H9 (cell line): ENCODE data around the gene MTCP1. TPM values are rescaled to one million over a fixed set of nuclear protein-coding genes. Genes with fewer than 3 reads are reported as not detected.

Experiments
- DNase-seq: peaks from one replicate; pipeline ENCODE4 v3.0.0-alpha.2; 2017
- H2AFZ ChIP-seq: one replicate; pipeline ENCODE4 v1.6.1; 2013; ENCODE audit warnings: mild to moderate bottlenecking, low read length, control low read depth, moderate library complexity
- H2AK5ac ChIP-seq: 2 replicates; pipeline ENCODE4 v1.6.1; 2013; ENCODE audit warnings: low read length, control low read depth, mixed read lengths; ENCODE audit not compliant: insufficient read length
- H2BK120ac ChIP-seq: one replicate; pipeline ENCODE4 v1.6.1; 2013; ENCODE audit warnings: low read depth, mild to moderate bottlenecking, low read length, control low read depth, inconsistent platforms; ENCODE audit not compliant: poor library complexity, severe bottlenecking
- H2BK12ac ChIP-seq: 2 replicates; pipeline ENCODE4 v1.6.1; 2013; ENCODE audit warnings: low read length, control low read depth, mixed read lengths, low read depth; ENCODE audit not compliant: insufficient read length
- H2BK15ac ChIP-seq: 2 replicates; pipeline ENCODE4 v1.6.1; 2013; ENCODE audit warnings: low read depth, low read length, control low read depth
- H2BK20ac ChIP-seq: one replicate; pipeline ENCODE4 v1.6.1; 2013; ENCODE audit warnings: low read depth, mild to moderate bottlenecking, low read length, control low read depth, inconsistent platforms; ENCODE audit not compliant: poor library complexity, severe bottlenecking
- H2BK5ac ChIP-seq: 2 replicates; pipeline ENCODE4 v1.6.1; 2013; ENCODE audit warnings: low read length, control low read depth, mixed read lengths; ENCODE audit not compliant: insufficient read length
- H3K14ac ChIP-seq: 2 replicates; pipeline ENCODE4 v1.6.1; 2013; ENCODE audit warnings: low read length, control low read depth; ENCODE audit not compliant: insufficient read depth
- H3K18ac ChIP-seq: 2 replicates; pipeline ENCODE4 v1.6.1; 2013; ENCODE audit warnings: low read depth, mild to moderate bottlenecking, mixed read lengths, low read length, control low read depth; ENCODE audit not compliant: insufficient read length
- H3K23ac ChIP-seq: 2 replicates; pipeline ENCODE4 v1.6.1; 2013; ENCODE audit warnings: low read length, control low read depth, mixed read lengths, low read depth; ENCODE audit not compliant: insufficient read length
- H3K23me2 ChIP-seq: 2 replicates; pipeline ENCODE4 v1.6.1; 2013; ENCODE audit warnings: low read depth, mild to moderate bottlenecking, mixed read lengths, low read length, control low read depth; ENCODE audit not compliant: insufficient read length, poor library complexity, severe bottlenecking
- H3K27ac ChIP-seq: 2 replicates; pipeline ENCODE4 v1.5.1; 2013; ENCODE audit warnings: low read length, control low read depth, mixed read lengths, low read depth; ENCODE audit not compliant: insufficient read length
- H3K27me3 ChIP-seq: 2 replicates; pipeline ENCODE4 v1.6.1; 2013; ENCODE audit warnings: low read length, control low read depth, inconsistent platforms; ENCODE audit not compliant: insufficient read depth
- H3K4ac ChIP-seq: 2 replicates; pipeline ENCODE4 v1.6.1; 2013; ENCODE audit warnings: low read depth, mild to moderate bottlenecking, control low read depth, inconsistent platforms, low read length, moderate library complexity
- H3K4me1 ChIP-seq: 2 replicates; pipeline ENCODE4 v1.6.1; 2013; ENCODE audit warnings: low read length, control low read depth, inconsistent platforms; ENCODE audit not compliant: insufficient read depth
- H3K4me2 ChIP-seq: 2 replicates; pipeline ENCODE4 v1.6.1; 2013; ENCODE audit warnings: low read length, control low read depth, mixed read lengths; ENCODE audit not compliant: insufficient read length, insufficient read depth
- H3K56ac ChIP-seq: 2 replicates; pipeline ENCODE4 v1.6.1; 2013; ENCODE audit warnings: low read depth, mild to moderate bottlenecking, mixed read lengths, low read length, control low read depth; ENCODE audit not compliant: insufficient read length
- H3K79me1 ChIP-seq: 2 replicates; pipeline ENCODE4 v1.6.1; 2013; ENCODE audit warnings: low read depth, mild to moderate bottlenecking, moderate library complexity, low read length, control low read depth, inconsistent platforms; ENCODE audit not compliant: insufficient read depth, poor library complexity, severe bottlenecking
- H3K79me2 ChIP-seq: 2 replicates; pipeline ENCODE4 v1.6.1; 2013; ENCODE audit warnings: low read length, control low read depth, inconsistent platforms; ENCODE audit not compliant: insufficient read depth
- H3K9ac ChIP-seq: 2 replicates; pipeline ENCODE4 v1.6.1; 2013; ENCODE audit warnings: low read length, control low read depth, mixed read lengths; ENCODE audit not compliant: insufficient read length; ENCODE audit errors: extremely low read depth
- H3K9me3 ChIP-seq: one replicate; pipeline ENCODE4 v1.6.1; 2013; ENCODE audit warnings: low read depth, low read length, inconsistent platforms; ENCODE audit not compliant: control insufficient read depth
- H3T11ph ChIP-seq: one replicate; pipeline ENCODE4 v1.6.1; 2013; ENCODE audit warnings: mild to moderate bottlenecking, low read length, control low read depth, inconsistent platforms
- H4K20me1 ChIP-seq: one replicate; pipeline ENCODE4 v1.6.1; 2013; ENCODE audit not compliant: control insufficient read depth, insufficient read length, insufficient read depth
- H4K5ac ChIP-seq: 2 replicates; pipeline ENCODE4 v1.6.1; 2013; ENCODE audit warnings: low read depth, mild to moderate bottlenecking, mixed read lengths, low read length, control low read depth; ENCODE audit not compliant: insufficient read length
- H4K8ac ChIP-seq: replicated peaks from 2 replicates; pipeline ENCODE4 v1.6.1; 2013; ENCODE audit warnings: low read length, control low read depth, mixed read lengths, low read depth; ENCODE audit not compliant: insufficient read length
- H4K91ac ChIP-seq: 2 replicates; pipeline ENCODE4 v1.6.1; 2013; ENCODE audit warnings: low read depth, mild to moderate bottlenecking, moderate library complexity, mixed read lengths, low read length, control low read depth; ENCODE audit not compliant: insufficient read length
- H3K27ac Mint-ChIP-seq, 3 experiments: 2 replicates in 2 of 3; 3 replicates in 1 of 3; pipeline ENCODE4 v1.8.0; 2020 to 2021; ENCODE audit warnings: mixed read lengths in 3 of 3, mild to moderate bottlenecking in 1 of 3, moderate library complexity in 1 of 3
- H3K27me3 Mint-ChIP-seq: 2 replicates; pipeline ENCODE4 v1.8.0; 2021; ENCODE audit warnings: low read depth, mild to moderate bottlenecking, moderate library complexity, mixed read lengths
- H3K36me3 Mint-ChIP-seq, 3 experiments: 2 replicates in 2 of 3; 3 replicates in 1 of 3; pipeline ENCODE4 v1.8.0; 2020 to 2021; ENCODE audit warnings: low read depth in 3 of 3, mixed read lengths in 3 of 3; ENCODE audit not compliant: insufficient read depth in 1 of 3
- H3K4me1 Mint-ChIP-seq, 2 experiments: 2 replicates each; pipeline ENCODE4 v1.8.0; 2020; ENCODE audit warnings: mixed read lengths in 2 of 2
- H3K4me3 Mint-ChIP-seq, 2 experiments: 2 replicates in 1 of 2; 3 replicates in 1 of 2; pipeline ENCODE4 v1.8.0; 2020 to 2021; ENCODE audit warnings: mild to moderate bottlenecking in 2 of 2, mixed read lengths in 2 of 2, moderate library complexity in 1 of 2
- H3K9me3 Mint-ChIP-seq, 2 experiments: 2 replicates in 1 of 2; 3 replicates in 1 of 2; pipeline ENCODE4 v1.8.0; 2020; ENCODE audit warnings: mild to moderate bottlenecking in 2 of 2, mixed read lengths in 2 of 2, moderate library complexity in 1 of 2
- WGBS: extraction: QIAGEN DNeasy Blood & Tissue Kit; methylation state at CpG from one replicate; pipeline ENCODE4 v1.1.7; 2013; ENCODE audit warnings: missing lambda C conversion rate, low lambda C conversion rate, mixed read lengths; ENCODE audit not compliant: insufficient read length; ENCODE audit errors: extremely low coverage; 5-methylcytosine and 5-hydroxymethylcytosine counted together
- total RNA-seq: library from RNA; stranded (reverse); gene quantifications from 2 replicates; pipeline ENCODE4 v1.2.1, GENCODE V29; 2021
- TF ChIP-seq, protein P1 (sequence below): fragments of 200-600 bp; sonication (generic); conservative IDR thresholded peaks from 3 replicates; pipeline ENCODE4 v1.8.0; 2021; ENCODE audit warnings: antibody characterized with exemption, mild to moderate bottlenecking

MTCP1 gene
- total RNA-seq, 1 experiment from 2014 or later, result 21.4 TPM

DNA sequence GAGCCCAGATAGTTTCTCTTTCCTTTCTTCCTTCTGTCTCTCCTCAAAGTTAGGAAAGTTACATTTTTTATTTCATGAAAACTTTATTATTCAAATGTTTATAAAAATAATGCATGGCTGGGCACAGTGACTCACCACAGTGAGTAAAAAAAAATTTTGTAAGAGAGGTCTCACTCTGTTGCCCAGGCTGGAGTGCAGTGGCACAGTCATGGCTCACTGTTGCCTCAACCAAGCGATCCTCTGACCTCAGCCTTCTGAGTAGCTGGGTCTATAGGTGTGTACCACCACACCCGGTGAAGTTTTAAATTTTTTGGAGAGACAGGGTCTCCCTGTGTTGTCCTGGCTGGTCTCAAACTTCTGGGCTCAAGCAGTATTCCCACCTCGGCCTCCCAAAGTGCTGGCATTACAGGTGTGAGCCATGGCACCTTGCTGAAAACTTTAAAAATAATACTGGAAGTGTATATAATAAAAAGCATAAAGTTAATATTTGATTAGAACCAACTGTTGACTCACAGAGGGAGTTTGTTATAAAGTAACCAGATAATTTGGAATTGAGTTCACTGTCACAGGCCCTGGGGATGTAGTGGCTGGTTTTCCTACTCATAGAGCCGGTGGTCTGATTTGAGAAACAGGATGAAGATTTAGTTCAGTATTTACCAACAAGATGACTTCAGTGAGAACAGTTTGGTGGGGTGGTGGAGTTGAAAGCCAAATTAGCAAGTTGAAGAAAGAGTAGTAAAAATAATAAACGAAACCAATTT is 18.0 kb downstream of the MTCP1 start:
- no peak overlapping the region for H2BK20ac ChIP-seq
- no peak overlapping the region for H3K4me2 ChIP-seq
- H3K9ac ChIP-seq, result no peak overlapping the region
- H2BK5ac ChIP-seq, result no peak overlapping the region
- no peak overlapping the region for H2AFZ ChIP-seq
- no peak overlapping the region for H3K23ac ChIP-seq
- no peak overlapping the region for H2BK120ac ChIP-seq
- Mint-ChIP-seq H3K27ac (no peak overlapping the region; a peak in 1 of 7 replicates), H3K4me1 (peaks cover 3 to 5% of the 10 kb centered on the region in 2 experiments; a peak in 2 of 4 replicates), H3K36me3 (peaks cover 4 to 26% (median 12%) of the 10 kb centered on the region in 3 experiments; a peak in 4 of 7 replicates), H3K4me3 (no peak overlapping the region), H3K27me3 (peaks cover 2% of the 10 kb centered on the region; the same call in 1 of the 2 replicates), H3K9me3 (peaks cover 64 to 80% of the 10 kb centered on the region in 2 experiments)
- H2AK5ac ChIP-seq, result no peak overlapping the region
- H3K79me1 ChIP-seq, result no peaks in the 10 kb centered on the region
- H3T11ph ChIP-seq, result no peak overlapping the region
- no peak overlapping the region for H3K18ac ChIP-seq
- no peak overlapping the region for H2BK12ac ChIP-seq
- no peak overlapping the region for H3K27ac ChIP-seq
- H3K14ac ChIP-seq, result no peak overlapping the region
- H2BK15ac ChIP-seq, result no peak overlapping the region
- no peak overlapping the region for H3K4ac ChIP-seq
- no peaks in the 10 kb centered on the region for H3K27me3 ChIP-seq
- DNase-seq, result no peak
- H4K5ac ChIP-seq, result no peak overlapping the region
- H4K91ac ChIP-seq, result no peak overlapping the region
- peaks cover 28% of the 10 kb centered on the region for H3K9me3 ChIP-seq
- H3K56ac ChIP-seq, result no peak overlapping the region
- H3K4me1 ChIP-seq, result no peaks in the 10 kb centered on the region
- H4K20me1 ChIP-seq, result no peaks in the 10 kb centered on the region
- TF ChIP-seq, protein P1, sequence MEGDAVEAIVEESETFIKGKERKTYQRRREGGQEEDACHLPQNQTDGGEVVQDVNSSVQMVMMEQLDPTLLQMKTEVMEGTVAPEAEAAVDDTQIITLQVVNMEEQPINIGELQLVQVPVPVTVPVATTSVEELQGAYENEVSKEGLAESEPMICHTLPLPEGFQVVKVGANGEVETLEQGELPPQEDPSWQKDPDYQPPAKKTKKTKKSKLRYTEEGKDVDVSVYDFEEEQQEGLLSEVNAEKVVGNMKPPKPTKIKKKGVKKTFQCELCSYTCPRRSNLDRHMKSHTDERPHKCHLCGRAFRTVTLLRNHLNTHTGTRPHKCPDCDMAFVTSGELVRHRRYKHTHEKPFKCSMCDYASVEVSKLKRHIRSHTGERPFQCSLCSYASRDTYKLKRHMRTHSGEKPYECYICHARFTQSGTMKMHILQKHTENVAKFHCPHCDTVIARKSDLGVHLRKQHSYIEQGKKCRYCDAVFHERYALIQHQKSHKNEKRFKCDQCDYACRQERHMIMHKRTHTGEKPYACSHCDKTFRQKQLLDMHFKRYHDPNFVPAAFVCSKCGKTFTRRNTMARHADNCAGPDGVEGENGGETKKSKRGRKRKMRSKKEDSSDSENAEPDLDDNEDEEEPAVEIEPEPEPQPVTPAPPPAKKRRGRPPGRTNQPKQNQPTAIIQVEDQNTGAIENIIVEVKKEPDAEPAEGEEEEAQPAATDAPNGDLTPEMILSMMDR, result no peak
- WGBS, result no CpG with 5 or more reads among the region's 5 CpGs
- H4K8ac ChIP-seq, result no peak overlapping the region
- H3K79me2 ChIP-seq, result no peaks in the 10 kb centered on the region
- H3K23me2 ChIP-seq, result no peaks in the 10 kb centered on the region
